NCI-H1694 treated with DMSO at 0.1 percent for 48 hours (cell line): ENCODE data around the gene MS4A4E.
"Not testable (repeated sequence)": the region's sequence is repeated elsewhere in the genome, so short reads cannot be mapped to it uniquely, and the experiment has no call there.

Source experiments
- DNase-seq: peaks from one replicate; lab custom pipeline; 2025; lab: John Stamatoyannopoulos, UW

MS4A4E gene

GRCh38 chr11:60221181-60221580, 21.8 kb downstream of the MS4A4E start:
- DNase-seq = no peak

DNA sequence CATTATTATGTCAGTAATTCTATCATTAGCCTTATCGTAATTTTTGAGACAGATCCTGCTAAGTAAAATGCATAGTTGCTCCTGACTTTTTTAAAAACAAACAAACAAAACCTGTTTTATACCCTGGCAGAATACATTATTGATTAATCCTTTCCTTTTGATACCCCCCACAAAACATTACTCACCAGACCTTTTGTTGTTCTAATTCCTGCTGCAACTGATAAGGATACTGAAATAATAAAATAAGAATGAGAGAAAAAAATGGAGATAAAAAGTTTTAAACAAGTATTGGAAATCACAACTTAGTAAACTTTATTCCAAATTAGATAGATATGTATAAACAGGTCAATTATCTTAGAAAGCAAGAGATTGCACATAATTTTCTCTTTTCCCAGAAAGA, 28.6 kb downstream of the MS4A4E start:
- DNase-seq = no peak

- DNase-seq = no peak
These were observed 31.7 kb downstream of the MS4A4E start for GRCh38 chr11:60211206-60211605.

DNA sequence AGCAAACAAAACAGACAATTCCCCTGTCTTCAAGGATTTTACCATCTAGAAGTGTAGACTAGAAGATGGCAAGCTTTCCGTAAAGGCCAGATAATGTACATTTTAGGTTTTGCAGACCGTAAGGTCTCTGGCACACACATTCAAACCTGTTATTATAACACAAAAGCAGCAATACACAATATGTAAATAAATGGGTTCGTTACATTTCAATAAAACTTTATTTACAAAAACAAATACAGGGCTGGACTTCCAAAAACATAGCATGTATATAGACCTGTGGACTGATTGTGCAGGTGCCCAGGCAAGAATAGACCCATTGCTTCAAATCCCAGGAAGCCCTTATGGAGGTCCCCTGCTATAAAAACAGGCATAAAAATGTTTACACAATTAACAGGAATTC, 33.0 kb downstream of the MS4A4E start:
- no peak for DNase-seq

GRCh38 chr11:60208951-60209350, 34.0 kb downstream of the MS4A4E start:
- no peak for DNase-seq

DNA sequence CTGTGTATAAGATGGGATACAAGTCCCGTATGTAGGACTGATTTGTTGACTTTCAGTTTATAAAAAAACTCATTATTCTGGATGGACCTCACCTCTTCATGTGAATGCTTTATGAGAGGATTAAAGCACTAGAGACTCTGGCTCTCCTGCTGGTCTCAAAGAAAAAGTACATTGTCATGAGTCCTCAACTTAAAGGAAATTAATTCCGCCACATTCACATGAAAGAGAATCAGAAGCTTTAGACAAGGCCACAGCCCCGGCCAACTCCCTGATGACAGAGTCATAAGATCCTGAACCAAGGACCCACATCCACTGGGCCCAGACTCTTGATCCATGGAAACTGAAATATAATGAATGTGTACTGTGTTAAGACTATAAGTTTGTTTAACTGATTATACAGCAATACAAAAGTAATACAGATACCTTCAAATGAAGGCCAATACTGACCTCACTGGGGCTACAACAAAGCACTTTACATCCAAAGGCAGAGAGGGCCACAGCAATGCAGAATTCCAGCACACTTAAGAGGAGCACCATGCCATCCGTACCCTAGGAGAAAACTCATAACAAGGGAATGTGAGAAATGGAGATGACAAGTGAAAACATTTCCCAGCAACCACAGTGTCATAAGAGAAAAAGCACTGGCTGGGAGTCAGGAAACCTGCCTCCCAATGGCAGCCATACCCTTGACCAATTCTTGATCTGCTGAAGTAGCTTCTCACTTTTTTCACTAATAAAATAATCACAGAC, 34.6 kb downstream of the MS4A4E start:
- no peak for DNase-seq

- DNase-seq = no peak
These were observed 36.3 kb downstream of the MS4A4E start for GRCh38 chr11:60206616-60207015.

DNA sequence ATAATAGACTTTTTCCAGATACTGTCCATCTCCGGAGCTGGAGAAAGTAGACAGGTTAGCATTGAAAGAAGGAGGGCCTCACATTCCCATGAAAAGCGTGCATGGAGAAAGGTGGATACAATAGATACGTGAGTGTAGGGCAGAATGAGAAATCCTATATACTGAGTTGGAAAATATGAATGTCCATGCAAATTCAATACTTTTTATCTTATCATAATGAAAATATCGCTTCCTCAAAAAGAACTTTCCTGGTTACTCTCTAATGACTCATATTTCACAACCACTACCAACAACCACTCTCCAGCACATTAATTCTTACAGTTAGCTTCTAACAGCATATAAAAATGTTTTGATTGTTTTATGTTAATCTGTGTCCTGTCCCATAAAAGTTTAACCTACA, 38.0 kb downstream of the MS4A4E start:
- no peak for DNase-seq

- not testable (repeated sequence) for DNase-seq
These were observed 41.6 kb downstream of the MS4A4E start for GRCh38 chr11:60201334-60201733.

DNA sequence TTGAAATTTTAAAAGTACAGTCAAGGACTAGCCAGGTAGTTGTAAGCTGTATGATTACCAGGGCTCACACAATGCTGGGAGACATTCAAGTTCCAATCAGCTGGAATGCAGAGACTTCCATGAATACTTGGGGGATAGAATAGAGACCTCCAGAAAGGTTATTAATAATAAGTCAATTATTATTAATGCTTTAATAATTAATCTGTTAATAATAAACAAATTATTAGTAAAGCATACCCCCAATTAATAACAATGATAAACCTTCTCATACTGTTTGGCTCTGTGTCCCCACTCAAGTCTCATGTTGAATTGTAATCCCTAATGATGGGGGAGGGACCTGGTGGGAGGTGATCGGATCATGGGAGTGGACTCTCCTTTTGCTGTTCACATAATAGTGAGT, 45.5 kb downstream of the MS4A4E start:
- DNase-seq = no peak

GRCh38 chr11:60195923-60196368, 47.0 kb downstream of the MS4A4E start:
- no peak for DNase-seq

- DNase-seq = no peak
These were observed 48.4 kb downstream of the MS4A4E start for GRCh38 chr11:60194511-60194910.

- peak; percentile 17 for DNase-seq
These were observed 49.1 kb downstream of the MS4A4E start for GRCh38 chr11:60193687-60194433.

GRCh38 chr11:60192564-60192963, 50.4 kb downstream of the MS4A4E start:
- not testable (repeated sequence) for DNase-seq

DNA sequence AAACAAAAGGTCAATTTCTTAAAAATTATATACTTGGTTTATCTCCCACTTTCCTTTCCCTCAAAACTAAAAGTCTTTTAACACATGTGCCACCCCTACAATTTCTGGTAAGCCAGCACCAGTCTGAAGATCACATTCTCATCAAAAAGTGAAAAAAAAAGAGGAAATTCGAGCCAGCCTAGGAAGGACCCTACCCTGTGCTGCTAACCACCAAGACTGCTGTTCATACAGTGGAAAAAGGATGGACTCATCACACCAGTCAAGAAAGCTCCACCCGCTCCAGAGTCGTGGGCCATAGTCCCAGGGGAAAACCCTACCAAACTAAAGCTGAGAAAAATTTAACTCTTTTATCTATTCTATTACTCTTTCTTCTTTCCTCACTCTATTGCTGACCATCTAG, 54.5 kb downstream of the MS4A4E start:
- DNase-seq = not testable (repeated sequence)

- DNase-seq = not testable (repeated sequence)
These were observed 56.8 kb downstream of the MS4A4E start for GRCh38 chr11:60186128-60186527.

DNA sequence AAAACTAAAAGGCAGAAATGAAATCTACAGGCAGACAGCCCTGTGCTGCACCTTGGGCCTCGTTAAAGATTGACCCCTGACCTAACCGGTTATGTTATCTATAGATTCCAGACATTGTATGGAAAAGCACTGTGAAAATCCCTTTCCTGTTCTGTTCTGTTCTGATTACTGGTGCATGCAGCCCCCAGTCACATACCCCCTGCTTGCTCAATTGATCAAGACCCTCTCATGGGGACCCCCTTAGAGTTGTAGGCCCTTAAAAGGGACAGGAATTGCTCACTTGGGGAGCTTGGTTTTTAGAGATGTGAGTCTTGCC, 57.5 kb downstream of the MS4A4E start:
- DNase-seq = not testable (repeated sequence)

DNA sequence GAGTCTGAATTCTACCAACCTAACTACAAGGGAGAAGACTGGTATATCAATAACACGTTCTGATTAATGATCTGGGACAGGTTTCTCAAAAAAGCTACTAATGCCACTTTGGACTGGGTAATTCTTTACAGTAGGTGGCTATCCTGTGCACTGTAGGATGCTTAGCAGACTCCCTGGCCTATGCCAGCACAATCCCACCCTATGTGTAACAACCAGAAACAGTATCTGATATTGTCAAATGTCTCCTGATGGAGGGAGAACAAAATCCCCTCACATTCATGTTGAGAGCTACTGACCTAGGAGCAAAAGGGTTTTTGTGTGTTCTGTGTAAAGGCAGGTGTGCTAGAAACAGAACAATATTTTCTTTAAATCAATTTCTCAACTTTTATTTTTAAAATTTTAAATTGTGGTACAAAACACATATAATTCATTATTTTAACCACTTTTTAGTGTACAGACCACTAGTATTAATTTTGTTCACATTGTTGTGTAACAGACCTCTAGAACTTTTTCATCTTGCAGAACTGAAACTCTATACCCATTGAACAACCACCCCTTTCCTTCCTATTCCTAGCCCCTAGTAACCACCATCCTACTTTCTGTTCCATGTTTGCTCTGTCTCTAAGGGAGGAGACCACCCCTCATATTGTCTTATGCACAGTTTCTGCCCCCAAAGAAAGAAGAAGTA, 58.0 kb downstream of the MS4A4E start:
- no peak for DNase-seq

DNA sequence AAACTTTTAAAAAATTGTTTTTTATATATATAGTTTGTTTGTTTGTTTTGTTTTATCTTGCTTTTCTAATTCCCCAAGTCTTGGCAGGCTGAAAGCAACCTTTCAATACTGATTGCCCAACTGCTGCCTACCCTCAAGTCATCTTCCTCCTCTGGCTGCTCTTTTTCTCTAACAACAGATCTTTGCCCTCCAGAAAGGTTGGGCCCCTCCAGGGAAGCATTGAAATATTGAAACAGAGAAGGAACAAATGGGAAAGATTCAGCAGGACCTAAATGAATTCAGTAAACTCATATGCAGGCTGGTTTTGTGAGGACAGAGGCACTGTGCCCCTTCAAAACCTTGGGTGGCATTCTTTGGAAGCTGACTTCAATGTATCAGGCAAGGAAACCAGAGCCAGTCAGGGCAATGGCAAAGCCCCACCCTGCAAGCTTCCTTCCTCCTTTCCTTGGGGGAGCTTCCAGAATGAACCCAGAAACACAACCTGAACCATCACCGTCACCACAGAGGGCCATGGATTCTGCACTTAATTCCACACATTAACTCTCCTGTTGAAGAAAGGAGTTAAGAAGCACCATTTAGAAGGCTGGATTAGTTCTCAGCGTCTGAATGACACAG, 59.2 kb downstream of the MS4A4E start:
- DNase-seq = no peak

DNA sequence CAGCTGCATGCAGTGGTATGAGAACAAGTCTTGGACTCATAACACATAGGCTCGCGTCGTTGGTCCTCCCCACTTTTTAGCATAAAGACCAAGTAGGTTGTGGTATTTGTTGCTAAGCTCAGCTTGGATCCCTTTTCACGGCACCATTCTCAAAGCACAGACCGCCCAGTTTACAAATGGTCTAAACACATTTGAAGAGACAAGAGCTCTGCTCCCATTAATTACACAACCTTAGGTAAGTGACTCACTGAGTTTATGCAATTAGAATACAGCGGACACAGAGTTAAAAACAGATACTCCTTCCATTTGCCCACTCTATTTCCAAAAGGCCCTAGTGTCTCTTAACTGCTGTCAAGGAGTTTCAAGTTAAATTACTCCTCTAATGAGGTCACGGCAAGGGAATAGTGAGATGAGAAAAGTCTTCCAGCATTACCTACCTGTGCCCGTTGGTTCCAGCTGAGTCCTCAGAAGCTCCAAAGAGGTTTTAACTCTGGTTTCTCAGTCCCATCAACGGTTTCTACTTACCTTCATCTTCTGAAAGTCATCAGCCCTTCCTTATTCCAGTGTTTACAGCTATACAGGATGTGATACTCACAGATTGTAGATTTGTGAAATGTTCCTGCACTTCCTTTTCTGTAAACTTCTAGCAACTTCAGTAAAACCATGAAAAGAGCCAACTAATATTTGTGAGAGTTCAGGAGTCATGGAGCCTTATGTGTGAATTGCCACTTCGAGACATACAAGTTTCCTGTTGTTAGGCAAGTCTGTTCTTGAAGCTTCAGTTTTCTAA, 60.2 kb downstream of the MS4A4E start, which contains the start of gene MS4A6A:
TSS of gene MS4A6A (minus strand) at position 543 of the 790 bp plus-strand sequence. CDS start 1,356 bp downstream, outside the sequence.
- no peak for DNase-seq

GRCh38 chr11:60175860-60176275, 67.1 kb downstream of the MS4A4E start:
- DNase-seq = no peak

GRCh38 chr11:60172011-60172410, 70.9 kb downstream of the MS4A4E start:
- no peak for DNase-seq
